Heart left ventricle (tissue), 13 donors: Measurements from ENCODE around the gene CYP4F2.

Source experiments
- CTCF ChIP-seq, 12 donors: fragments of 200-600 bp; sonication (generic) in 4 of 12; IDR thresholded peaks; one replicate each; pipeline versions ENCODE4 v1.5.0 to v1.8.0; 2018 to 2022; ENCODE audit warnings: antibody characterized with exemption in 12 of 12, mild to moderate bottlenecking in 5 of 12
- POLR2A ChIP-seq, 2 donors: fragments of 450-650 bp; IDR thresholded peaks; one replicate each; pipeline ENCODE4 v1.6.1; 2017; ENCODE audit warnings: antibody characterized with exemption in 2 of 2, mild to moderate bottlenecking in 2 of 2, moderate library complexity in 2 of 2
- donor health status: ischemic (EF 13 %, LVEDD 7.1; RV severe dilation, severe dysfunction).
- donor health status: DM: no; HTN: yes; CAD: no.
- donor health status: DM: no; HTN: no; CAD: no.
- donor health status: ischemic (EF 25% LVEDD 6.9; RV normal size, moderate dysfunction).
- donor health status: ischemic (EF 25% LVEDD 5.7; RV mildly dilated, moderate dysfunction).
- donor health status: ischemic (EF 35%, LVEDD 5.7; RV mildly dilated, moderate dysfunction).
- donor health status: nonischemic (EF 11% LVEDD 7.7; RV severe dilation, severe dysfunction).
- donor health status: DM: yes; HTN: yes; CAD: no.
- donor health status: PGD.
- donor health status: ischemic (EF 29% LVEDD 5.4; RV normal size, mild dysfunction).
- donor health status: nonischemic (EF 23%, LVEDD 6.1; RV moderate dilation, normal function).

- no peak for TF ChIP-seq CTCF (IDR thresholded peaks at IDR 0.05)
- no peak for TF ChIP-seq POLR2A (IDR thresholded peaks at IDR 0.05)
Measured at GRCh38 chr19:15831626-15832025, 66.2 kb downstream of the CYP4F2 start.
